Stimulated activated CD8-positive, alpha-beta memory T cell treated with anti-CD3 and anti-CD28 coated beads, Interleukin-4, amount 100 ng/mL, for 1 hour (primary cell): ENCODE results near the gene INSL4.
A peak's percentile ranks its signal among the peaks of the same experiment; 100 is the strongest.

Experiments used
- DNase-seq, 2 donors: peaks; one replicate each; pipeline ENCODE4 v3.0.0-alpha.2; 2020; ENCODE audit warnings: low read depth in 2 of 2, low spot score in 1 of 2

Gene INSL4

DNA sequence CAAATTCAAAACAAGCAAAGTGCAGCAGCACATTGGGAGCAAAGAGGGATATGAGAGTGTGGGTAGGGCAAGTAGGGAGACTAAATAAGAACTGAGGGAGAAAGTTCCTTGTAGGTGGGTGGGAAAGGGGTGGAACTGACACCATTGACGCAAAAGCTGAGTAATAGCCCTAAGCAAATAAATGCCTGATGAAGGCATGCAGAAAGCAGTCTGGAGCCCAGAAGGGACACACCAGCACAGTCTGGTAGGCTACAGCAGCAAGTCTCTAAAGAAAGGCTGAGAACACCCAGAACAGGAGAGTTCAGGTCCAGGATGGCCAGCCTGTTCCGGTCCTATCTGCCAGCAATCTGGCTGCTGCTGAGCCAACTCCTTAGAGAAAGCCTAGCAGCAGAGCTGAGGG is at the start of gene INSL4:
TSS of gene INSL4 (plus strand) at position 208 of the 400 bp plus-strand sequence. CDS start at position 313, 105 bp downstream.
- no peak for DNase-seq

DNA sequence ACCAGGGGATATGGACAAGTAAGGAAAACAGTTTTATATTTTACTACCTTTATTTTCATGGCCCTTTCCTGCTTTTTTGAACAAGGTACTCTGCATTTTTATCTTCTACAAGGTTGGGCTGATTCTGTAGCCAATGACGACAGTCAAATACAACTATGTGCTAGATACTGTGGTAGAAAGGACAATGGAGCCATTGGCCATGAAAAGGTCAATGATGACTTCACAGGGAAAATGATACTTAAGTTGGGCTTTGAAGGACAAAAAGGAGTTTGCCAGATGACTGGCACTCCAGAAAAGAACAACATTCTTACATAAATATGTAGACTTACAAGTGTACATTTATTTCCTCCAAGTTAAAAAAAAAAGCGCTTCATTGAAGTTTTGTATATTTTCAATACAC is 46.4 kb upstream of the INSL4 start:
- no peak for DNase-seq

DNA sequence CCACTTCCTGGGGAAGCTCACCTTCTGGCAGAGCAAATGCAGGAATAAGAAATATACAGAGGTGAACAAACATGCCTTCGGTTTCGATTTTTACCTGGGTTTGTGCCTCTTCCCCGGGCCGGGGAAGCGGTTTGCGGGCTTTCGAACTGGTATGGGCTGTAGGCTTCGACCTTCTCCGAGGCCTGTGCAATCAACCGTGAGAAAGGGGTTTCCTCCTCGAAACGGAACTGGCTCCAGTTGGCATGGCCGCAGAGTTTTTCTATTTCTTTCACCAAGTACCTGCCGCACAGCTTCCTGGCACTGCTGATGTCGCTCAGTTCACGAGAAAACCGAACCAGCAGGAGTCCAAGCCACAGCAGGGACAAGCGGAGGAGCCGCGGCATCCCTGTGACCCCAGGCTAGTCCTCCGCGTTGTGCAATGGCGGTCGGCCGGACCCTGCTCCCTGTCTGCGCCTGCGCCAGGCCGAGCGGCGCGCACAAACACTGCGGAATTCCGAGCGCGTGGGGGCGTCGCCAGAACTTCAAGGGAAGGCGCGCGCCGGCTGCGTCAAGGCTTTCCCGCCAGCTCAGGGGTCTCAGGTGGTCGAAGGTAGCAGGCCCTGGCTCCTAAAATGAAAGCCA is 45.9 kb upstream of the INSL4 start, which contains the start of gene INSL6:
TSS of gene INSL6 (minus strand) at position 420 of the 621 bp plus-strand sequence. CDS start at position 383, 37 bp downstream.
- no peak for DNase-seq

GRCh38 chr9:5186416-5187169 is 44.6 kb upstream of the INSL4 start:
- peak in 1 of 2 donors; percentile 26 for DNase-seq

DNA sequence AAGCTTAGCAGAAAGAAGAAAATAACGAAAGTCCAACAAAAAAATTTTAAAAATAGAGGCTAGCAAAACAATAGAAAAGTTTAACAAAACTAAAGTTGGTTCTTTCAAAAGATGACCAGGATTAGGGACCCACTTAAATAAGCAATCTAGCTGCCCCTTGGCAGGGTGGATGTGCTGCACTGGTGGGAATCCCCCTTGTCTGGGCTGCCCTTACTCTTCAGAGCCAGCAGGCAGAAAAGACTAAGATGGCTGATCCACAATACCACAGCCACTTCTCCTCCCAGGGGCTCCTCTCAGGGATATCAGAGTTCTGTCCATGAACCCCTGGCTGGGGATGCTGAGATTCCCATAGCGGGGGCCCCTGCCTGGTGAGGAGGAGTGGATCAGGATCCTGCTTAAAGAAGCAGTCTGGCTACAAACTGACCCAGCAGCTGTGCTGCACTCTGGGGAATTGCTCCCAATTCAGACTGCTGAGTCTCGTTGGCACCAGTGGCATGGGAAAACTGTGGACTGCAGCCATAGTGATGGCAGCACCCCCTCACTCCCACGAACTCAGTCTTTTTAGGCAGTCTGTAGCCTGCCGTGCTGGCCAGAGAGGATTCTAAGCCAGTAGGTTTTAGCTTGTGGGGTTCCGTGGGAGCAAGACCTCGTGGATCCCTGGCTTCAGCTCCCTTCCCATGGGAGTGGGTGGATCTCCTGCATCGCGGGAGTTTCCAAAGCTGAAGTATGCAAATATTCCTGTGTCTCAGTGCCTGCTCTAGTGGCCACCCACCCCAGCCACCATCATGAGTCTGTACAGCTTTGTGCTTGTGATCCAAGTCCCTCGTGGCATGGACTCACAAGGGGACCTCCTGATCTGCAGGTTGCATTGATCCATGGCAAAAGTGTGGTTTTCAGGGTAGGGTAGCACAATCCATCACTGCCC is 42.9 kb upstream of the INSL4 start:
- DNase-seq: no peak

- no peak for DNase-seq
Measured at GRCh38 chr9:5191985-5192384, 39.2 kb upstream of the INSL4 start.

- DNase-seq: no peak
Measured at GRCh38 chr9:5193345-5193744, 37.9 kb upstream of the INSL4 start.

DNA sequence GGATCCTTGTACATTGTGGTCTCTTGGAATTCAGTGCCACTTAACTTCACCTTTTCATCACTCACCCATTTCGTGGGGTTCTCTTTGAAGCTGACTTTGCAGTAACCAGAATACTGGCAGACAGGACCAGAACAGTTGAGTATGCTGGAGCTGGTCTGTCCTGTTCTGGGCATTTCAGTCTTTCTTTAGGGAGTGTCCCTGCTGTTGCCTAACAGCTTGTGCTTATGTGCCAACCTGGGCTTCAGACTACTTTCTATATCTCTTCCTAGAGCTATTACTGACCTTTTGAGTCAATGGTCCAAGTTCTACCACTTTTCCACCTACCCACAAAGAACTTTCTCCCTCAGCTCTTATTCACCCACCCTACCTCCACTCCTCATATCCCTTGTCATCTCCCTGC is 35.8 kb upstream of the INSL4 start:
- no peak for DNase-seq

DNA sequence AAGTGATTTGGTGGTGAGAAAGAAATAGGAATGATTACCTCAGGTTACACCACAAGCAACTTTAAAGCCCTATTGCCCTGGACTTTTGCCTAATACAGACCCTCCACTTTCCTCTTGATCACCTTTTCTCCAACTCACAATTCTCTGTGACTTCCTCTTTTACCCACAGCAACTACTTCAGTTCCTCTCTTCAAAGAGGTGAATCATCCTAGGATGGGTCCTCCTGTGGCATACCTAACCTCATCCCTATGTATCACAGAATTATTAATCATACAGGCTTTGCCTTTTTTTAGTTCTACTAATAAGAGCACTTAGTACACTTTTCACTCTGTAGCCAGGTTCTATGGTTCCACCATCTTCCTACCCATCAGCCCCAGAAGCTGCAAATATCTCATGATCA is 26.1 kb upstream of the INSL4 start:
- no peak for DNase-seq

DNA sequence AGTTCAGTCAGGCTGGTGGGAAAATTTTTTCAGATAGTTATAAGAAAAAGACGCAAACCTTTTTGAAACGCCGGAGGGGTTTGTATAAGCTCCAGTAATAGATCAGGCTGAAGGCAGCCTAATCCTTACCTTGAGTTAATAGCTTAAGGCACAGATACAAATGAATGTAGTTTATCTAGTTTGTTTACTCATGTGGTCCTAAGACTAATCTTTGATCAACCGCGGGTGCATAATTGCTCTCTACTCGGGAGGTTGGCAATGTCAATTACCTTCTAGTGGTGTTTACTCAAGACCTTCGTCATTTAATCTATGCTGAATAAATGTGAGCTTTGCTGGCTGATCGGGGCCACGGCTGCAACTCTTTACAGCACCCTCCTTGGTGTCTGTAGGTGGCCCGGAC is 665 bp upstream of the INSL4 start:
- DNase-seq: no peak

DNA sequence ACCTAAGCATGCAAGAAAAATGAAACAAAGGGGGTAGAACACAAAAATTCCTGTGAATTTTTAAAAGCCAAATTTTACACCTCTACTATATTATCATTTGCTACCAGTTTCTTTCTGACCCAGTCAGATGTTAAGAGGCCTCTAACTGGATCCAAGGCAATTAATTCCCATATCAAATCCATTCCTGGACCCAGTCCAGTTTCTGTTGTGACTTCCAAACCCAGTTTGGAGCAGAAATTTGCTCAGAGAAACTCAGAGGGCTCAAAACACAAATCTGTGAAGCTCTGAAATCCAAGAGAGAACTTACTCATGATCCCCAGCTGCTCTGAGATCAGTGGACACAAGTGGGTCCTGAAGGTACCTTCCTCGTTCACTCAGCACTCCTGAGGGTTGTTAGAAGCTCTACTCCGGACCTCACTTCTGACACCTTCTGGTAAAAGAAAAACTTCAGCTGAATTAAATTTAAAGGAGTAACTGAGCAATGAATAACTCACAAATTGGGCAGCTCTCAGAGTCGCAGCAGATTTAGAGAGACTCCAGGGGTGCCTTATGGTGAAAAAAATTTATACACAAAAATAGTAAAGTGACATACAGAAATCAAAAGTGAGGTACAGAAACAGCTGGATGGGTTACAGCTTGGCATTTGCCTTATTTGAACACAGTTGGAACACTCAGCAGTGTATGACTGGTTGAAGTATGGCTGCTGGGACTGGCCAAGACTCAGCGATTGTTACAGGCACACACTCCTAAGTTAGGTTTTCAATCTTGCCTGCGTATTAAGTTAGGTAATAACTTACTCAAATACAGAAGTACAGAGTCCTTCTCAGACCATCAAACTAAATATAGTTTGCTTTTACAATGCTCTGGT is 32.4 kb downstream of the INSL4 start:
- DNase-seq: no peak

DNA sequence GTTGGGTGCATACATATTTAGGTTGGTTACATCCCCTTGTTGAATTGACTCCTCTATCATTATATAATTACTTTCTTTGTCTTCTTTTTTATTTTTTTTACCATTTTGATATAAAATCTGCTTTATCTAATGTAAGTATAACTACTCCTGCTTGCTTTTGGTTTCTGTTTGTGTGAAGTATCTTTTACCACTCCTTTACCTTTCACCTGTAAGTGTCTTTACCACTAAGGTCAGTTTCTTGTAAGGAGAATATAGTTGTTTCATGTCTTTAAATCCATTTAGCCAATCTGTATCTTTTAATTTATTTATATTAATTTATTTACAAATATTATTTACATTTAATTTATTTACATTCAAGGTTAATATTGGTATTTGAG is 33.0 kb downstream of the INSL4 start:
- no peak for DNase-seq

DNA sequence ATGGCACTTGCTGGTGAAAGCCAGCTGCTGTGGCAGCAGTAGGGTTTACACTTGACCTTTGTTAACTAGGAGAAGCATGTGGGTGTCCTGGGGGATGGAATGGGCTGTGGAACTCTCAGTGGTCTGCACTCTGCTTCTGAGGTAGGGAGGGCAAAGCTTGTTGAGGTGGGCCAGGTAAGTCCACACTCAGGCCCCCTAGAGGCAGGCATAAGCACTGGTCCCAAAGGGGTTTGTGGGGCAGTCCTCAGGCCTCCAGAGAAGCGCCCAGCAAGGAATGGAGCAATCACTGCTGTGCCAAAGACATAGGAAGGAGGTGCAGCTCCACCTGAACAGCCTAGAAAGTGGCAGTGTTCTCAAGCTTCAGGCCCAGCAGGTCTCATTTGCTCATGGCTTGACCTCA is 34.7 kb downstream of the INSL4 start:
- no peak for DNase-seq

DNA sequence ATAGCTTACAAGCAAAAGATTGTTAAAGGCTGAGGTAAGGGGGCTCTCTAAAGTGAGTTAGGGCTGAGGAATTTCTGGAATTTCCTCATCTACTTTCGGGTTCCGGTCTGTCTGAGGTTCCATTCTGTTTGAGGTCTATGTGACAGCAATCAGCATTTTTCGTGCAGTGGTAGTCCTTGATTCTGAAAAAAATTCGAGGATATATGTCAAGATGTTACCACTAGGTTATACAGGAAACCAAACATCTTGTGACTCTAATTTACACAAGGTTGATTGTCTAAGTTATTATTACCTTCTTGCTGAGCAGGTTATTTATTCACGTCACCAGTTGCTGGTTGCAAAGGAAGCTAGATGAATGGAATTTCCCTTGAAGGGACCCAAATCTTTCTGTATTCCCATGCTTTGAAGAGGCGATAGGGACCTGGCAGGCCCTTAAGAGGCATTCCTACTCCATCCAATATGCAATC is 38.1 kb downstream of the INSL4 start:
- DNase-seq: no peak

DNA sequence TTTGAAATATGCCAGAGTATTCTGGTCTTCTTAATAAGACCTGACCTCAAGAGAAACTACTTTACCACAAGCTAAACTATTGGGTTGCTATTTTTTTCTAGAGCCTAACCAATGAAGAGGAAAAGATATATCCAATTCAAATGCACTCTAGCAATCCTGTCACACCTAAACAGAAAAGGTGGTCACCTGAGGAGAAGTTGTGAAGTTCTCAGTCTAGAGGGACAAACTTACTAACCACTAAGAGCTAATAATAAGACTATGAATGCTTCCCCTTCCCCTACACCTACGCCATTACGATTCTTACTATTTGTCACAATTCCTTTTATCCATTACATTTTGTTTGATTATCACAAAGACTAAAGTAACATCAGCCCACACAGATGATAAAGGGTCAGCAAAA is 43.6 kb downstream of the INSL4 start:
- DNase-seq: no peak

DNA sequence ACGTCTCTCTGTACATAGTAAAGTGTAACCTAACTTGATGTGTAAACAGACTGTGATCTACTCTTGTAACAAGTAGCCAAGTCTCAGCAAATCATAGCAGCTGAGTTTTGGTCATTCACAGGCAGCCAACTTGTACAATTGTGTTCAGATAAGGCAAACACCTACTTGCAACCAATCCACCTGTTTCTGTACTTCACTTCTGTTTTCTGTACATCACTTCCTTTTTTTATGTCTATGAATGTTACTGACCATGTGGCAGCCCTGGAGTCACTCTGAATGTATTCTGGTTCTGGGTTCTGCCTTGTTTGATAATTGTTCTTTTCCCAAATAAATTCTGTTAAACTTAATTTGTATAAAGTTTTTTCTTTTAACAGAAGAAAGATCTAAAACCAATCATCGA is 47.3 kb downstream of the INSL4 start:
- no peak for DNase-seq
